GM10847 (cell line): ENCODE measurements around the gene TUSC2.

Experiments
- POLR2A ChIP-seq: IDR thresholded peaks from 2 replicates; pipeline ENCODE4 v1.6.1; 2011; ENCODE audit not compliant: insufficient read length; ENCODE audit errors: extremely low read depth

Gene TUSC2

GRCh38 chr3:50358911-50359759, 31.1 kb upstream of the TUSC2 start, which contains the start of gene TMEM115:
TSS of gene TMEM115 (minus strand) at chr3:50359521. CDS start at chr3:50359063, 458 bp downstream.
- peak; percentile 54 for TF ChIP-seq POLR2A

GRCh38 chr3:50358355-50358910, 30.4 kb upstream of the TUSC2 start:
- no peak for TF ChIP-seq POLR2A

- TF ChIP-seq POLR2A: no peak
Measured at GRCh38 chr3:50357481-50357880, 29.5 kb upstream of the TUSC2 start.

- no peak for TF ChIP-seq POLR2A
Measured at GRCh38 chr3:50356553-50356952, 28.5 kb upstream of the TUSC2 start.

GRCh38 chr3:50355829-50356552, 28.0 kb upstream of the TUSC2 start:
- TF ChIP-seq POLR2A: no peak

- TF ChIP-seq POLR2A: no peak
Measured at GRCh38 chr3:50354850-50355249, 26.8 kb upstream of the TUSC2 start.

GRCh38 chr3:50354186-50354764, 26.3 kb upstream of the TUSC2 start:
- TF ChIP-seq POLR2A: no peak

GRCh38 chr3:50353245-50354004, 25.4 kb upstream of the TUSC2 start:
- no peak for TF ChIP-seq POLR2A

GRCh38 chr3:50352781-50353180, 24.8 kb upstream of the TUSC2 start:
- no peak for TF ChIP-seq POLR2A

- TF ChIP-seq POLR2A: no peak
Measured at GRCh38 chr3:50351323-50351697, 23.3 kb upstream of the TUSC2 start.

GRCh38 chr3:50350527-50351322, 22.7 kb upstream of the TUSC2 start, which contains the start of the genes CYB561D2 and NPRL2:
TSS of gene CYB561D2 (plus strand) at chr3:50350862. CDS start at chr3:50351434, 572 bp downstream.
TSS of gene NPRL2 (minus strand) at chr3:50350775. CDS start at chr3:50350652, 123 bp downstream.
- TF ChIP-seq POLR2A: peak; percentile 92

GRCh38 chr3:50350213-50350526, 22.1 kb upstream of the TUSC2 start:
- no peak for TF ChIP-seq POLR2A

GRCh38 chr3:50347187-50347813, 19.3 kb upstream of the TUSC2 start:
- TF ChIP-seq POLR2A: no peak
